ENCODE measurements around the gene CDK14.

The CDK14 gene

DNA sequence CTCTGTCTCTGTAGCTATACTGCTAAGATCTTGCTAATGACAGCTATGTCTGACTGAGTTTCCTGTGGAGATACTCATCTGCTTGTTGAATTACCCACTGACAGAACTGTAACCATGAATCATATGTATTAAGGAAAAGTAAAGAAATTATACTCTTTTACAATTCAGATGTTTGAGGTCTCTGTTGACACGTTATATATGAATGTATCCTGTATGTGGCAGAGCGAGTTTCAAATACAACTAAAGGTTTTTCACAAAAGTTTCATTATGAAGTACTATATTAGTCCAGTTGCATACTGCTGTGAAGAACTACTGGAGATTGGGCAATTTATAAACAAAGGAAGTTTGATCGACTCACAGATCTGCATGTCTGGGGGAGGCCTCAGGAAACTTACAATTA, 232.5 kb downstream of the CDK14 start:
- TF ChIP-seq, protein P1, sequence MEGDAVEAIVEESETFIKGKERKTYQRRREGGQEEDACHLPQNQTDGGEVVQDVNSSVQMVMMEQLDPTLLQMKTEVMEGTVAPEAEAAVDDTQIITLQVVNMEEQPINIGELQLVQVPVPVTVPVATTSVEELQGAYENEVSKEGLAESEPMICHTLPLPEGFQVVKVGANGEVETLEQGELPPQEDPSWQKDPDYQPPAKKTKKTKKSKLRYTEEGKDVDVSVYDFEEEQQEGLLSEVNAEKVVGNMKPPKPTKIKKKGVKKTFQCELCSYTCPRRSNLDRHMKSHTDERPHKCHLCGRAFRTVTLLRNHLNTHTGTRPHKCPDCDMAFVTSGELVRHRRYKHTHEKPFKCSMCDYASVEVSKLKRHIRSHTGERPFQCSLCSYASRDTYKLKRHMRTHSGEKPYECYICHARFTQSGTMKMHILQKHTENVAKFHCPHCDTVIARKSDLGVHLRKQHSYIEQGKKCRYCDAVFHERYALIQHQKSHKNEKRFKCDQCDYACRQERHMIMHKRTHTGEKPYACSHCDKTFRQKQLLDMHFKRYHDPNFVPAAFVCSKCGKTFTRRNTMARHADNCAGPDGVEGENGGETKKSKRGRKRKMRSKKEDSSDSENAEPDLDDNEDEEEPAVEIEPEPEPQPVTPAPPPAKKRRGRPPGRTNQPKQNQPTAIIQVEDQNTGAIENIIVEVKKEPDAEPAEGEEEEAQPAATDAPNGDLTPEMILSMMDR (conservative IDR thresholded peaks at IDR 0.05; ENCODE audit: low read length) = no peak
- TF ChIP-seq EZH2phosphoT487 (IDR thresholded peaks at IDR 0.05; ENCODE audit: borderline replicate concordance) = no peak
- Histone ChIP-seq H3K9me3 (ENCODE audit: insufficient read depth, low read depth, low read length) (no peaks in the 10 kb centered on the region; the same call in 1 of the 2 replicates), H3K27me3 (ENCODE audit: insufficient read depth, low read length, poor library complexity, severe bottlenecking) (no peaks in the 10 kb centered on the region), H3K9ac (ENCODE audit: low read depth, low read length, poor library complexity, severe bottlenecking) (no peak overlapping the region), H3F3A (ENCODE audit: low read depth) (no peaks in the 10 kb centered on the region), H4K20me1 (ENCODE audit: insufficient read depth, low read length, poor library complexity, severe bottlenecking) (no peaks in the 10 kb centered on the region), H3K79me2 (ENCODE audit: insufficient read depth, low read length) (no peaks in the 10 kb centered on the region), H3K9me2 (replicated peaks; ENCODE audit: low read depth, low read length) (no peaks in the 10 kb centered on the region), H3K4me2 (ENCODE audit: low read depth, low read length, poor library complexity, severe bottlenecking) (no peak overlapping the region), H2AFZ (ENCODE audit: low read length) (no peak overlapping the region), H3K4me3 (ENCODE audit: low read length, poor library complexity, severe bottlenecking) (no peak overlapping the region), H3K36me3 (ENCODE audit: insufficient read depth, low read length) (no peaks in the 10 kb centered on the region), H3K4me1 (ENCODE audit: insufficient read depth, low read length, poor library complexity, severe bottlenecking) (no peaks in the 10 kb centered on the region)

DNA sequence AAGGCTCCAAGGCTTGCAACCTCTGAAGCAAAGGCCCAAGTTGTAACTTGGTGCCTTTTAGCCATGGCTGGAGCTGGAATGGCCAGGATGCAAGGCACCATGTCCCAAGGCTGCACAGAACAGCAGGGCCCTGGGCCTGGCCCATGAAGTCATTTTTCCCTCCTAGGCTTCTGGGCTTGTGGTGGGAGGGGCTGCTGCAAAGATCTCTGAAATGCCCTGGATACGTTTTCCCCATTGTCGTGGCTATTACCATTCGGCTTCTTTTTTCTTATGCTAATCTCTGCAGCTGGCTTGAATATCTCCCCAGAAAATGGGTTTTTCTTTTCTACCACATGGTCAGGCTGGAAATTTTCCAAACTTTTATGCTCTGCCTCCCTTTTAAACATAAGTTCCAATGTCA, 234.2 kb downstream of the CDK14 start:
- no peaks in the 10 kb centered on the region for H3K36me3 ChIP-seq (ENCODE audit: insufficient read depth, low read length)
- H3K4me1 ChIP-seq (ENCODE audit: insufficient read depth, low read length, poor library complexity, severe bottlenecking) = no peaks in the 10 kb centered on the region
- H2AFZ ChIP-seq (ENCODE audit: low read length) = no peak overlapping the region
- TF ChIP-seq EZH2phosphoT487 (IDR thresholded peaks at IDR 0.05; ENCODE audit: borderline replicate concordance) = no peak
- TF ChIP-seq, protein P1 (conservative IDR thresholded peaks at IDR 0.05; ENCODE audit: low read length) = no peak
- no peaks in the 10 kb centered on the region for H3K27me3 ChIP-seq (ENCODE audit: insufficient read depth, low read length, poor library complexity, severe bottlenecking)
- no peaks in the 10 kb centered on the region; the same call in 1 of the 2 replicates for H3K9me3 ChIP-seq (ENCODE audit: insufficient read depth, low read depth, low read length)
- H3K79me2 ChIP-seq (ENCODE audit: insufficient read depth, low read length) = no peaks in the 10 kb centered on the region
- H3K9ac ChIP-seq (ENCODE audit: low read depth, low read length, poor library complexity, severe bottlenecking) = no peak overlapping the region
- no peak overlapping the region for H3K4me2 ChIP-seq (ENCODE audit: low read depth, low read length, poor library complexity, severe bottlenecking)
- no peaks in the 10 kb centered on the region for H4K20me1 ChIP-seq (ENCODE audit: insufficient read depth, low read length, poor library complexity, severe bottlenecking)
- no peak overlapping the region for H3K4me3 ChIP-seq (ENCODE audit: low read length, poor library complexity, severe bottlenecking)
- H3K9me2 ChIP-seq (replicated peaks; ENCODE audit: low read depth, low read length) = no peaks in the 10 kb centered on the region
- H3F3A ChIP-seq (ENCODE audit: low read depth) = no peaks in the 10 kb centered on the region

DNA sequence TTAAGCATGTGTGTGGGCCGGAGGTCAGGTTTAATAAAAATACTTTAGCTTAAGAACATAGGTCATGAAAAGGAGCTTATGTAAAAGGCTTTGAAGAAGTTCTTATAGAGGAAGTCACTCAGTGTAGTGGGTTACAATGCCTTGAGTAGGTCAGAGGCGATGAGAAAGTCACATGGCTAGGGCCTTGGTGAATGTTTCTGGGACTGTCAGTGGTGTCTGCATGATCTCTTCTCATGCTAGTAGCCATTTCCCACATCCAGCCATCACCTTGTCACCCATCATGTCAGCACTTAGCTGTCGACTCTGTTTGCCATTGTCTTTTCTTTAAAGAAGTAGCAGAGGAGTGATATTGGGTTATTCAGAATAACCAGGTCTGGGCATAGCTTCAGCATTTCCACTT, 236.6 kb downstream of the CDK14 start:
- no peaks in the 10 kb centered on the region for H3K4me1 ChIP-seq (ENCODE audit: insufficient read depth, low read length, poor library complexity, severe bottlenecking)
- no peak overlapping the region for H3K4me3 ChIP-seq (ENCODE audit: low read length, poor library complexity, severe bottlenecking)
- no peaks in the 10 kb centered on the region for H3K79me2 ChIP-seq (ENCODE audit: insufficient read depth, low read length)
- no peaks in the 10 kb centered on the region for H4K20me1 ChIP-seq (ENCODE audit: insufficient read depth, low read length, poor library complexity, severe bottlenecking)
- no peak overlapping the region for H3K9ac ChIP-seq (ENCODE audit: low read depth, low read length, poor library complexity, severe bottlenecking)
- H3K9me2 ChIP-seq (replicated peaks; ENCODE audit: low read depth, low read length) = no peaks in the 10 kb centered on the region
- no peaks in the 10 kb centered on the region for H3K27me3 ChIP-seq (ENCODE audit: insufficient read depth, low read length, poor library complexity, severe bottlenecking)
- H3K36me3 ChIP-seq (ENCODE audit: insufficient read depth, low read length) = no peaks in the 10 kb centered on the region
- no peaks in the 10 kb centered on the region for H3F3A ChIP-seq (ENCODE audit: low read depth)
- TF ChIP-seq EZH2phosphoT487 (IDR thresholded peaks at IDR 0.05; ENCODE audit: borderline replicate concordance) = no peak
- TF ChIP-seq, protein P1 (conservative IDR thresholded peaks at IDR 0.05; ENCODE audit: low read length) = no peak
- H2AFZ ChIP-seq (ENCODE audit: low read length) = no peak overlapping the region
- H3K4me2 ChIP-seq (ENCODE audit: low read depth, low read length, poor library complexity, severe bottlenecking) = no peak overlapping the region
- no peaks in the 10 kb centered on the region; the same call in 1 of the 2 replicates for H3K9me3 ChIP-seq (ENCODE audit: insufficient read depth, low read depth, low read length)

All from Loucy (cell line).